COR-L47 (cell line): Measurements from ENCODE around the gene AFF4.
"Not testable (repeated sequence)": the region's sequence is repeated elsewhere in the genome, so short reads cannot be mapped to it uniquely, and the experiment has no call there.

ENCODE experiments used
- DNase-seq: peaks from one replicate; lab custom pipeline; 2025; lab: John Stamatoyannopoulos, UW

Gene AFF4

GRCh38 chr5:132963171-132964104, at the start of gene AFF4:
AFF4 (minus strand) TSS chr5:132963634; CDS start chr5:132937189, 26,445 bp downstream.
- peak; percentile 94 for DNase-seq

DNA sequence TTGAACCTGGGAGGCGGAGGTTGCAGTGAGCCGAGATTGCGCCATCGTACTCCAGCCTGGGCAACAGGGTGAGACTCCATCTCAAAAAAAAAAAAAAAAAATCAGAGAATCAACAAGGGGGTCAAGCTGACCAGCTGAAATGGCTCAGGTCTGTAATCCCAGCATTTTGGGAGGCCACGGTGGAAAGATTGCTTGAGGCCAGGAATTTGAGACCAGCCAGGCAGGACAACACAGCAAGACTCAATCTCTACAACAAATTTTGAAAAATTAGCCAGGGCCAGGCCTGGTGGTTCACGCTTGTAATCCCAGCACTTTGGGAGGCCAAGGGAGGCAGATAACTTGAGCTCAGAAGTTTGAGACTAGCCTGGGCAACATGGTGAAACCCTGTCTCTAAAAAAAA, 45.0 kb upstream of the AFF4 start:
- DNase-seq = not testable (repeated sequence)

DNA sequence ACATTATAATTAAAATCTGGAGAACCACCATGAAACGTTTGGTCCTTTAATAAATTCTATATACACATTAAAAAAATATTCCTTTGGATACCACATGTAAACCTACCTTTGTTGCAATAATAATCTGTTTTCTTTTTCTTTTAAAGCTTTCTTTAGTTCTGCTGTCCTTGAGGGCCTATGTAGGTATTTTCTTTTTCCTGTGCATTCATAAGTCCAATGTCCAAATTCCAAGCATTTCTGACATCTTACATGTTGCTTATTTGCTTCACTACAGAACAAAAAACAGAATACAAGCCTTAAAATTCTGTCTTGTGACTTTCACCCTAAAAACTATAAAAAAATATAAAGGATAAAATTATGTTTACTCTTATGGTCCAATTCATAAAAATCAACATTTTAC, 43.2 kb upstream of the AFF4 start:
- no peak for DNase-seq

DNA sequence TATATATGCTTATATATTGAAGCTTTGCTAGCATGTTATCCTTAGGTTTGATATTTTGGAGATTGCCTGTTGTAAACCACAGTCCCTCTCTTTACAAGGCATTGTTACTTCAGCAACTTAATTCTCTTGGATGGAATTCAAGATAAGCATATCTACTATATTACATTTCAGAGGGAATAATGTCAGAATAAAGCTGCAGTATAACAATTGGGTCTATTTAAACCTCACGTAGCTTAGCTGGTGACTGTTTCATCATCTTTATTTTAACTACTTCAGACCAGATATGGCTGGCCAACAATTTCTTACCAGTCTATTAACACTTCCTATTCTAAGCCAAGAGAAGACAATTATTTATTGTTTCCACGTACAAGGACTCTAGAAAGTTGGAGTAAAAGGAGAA, 35.8 kb upstream of the AFF4 start:
- DNase-seq = no peak

DNA sequence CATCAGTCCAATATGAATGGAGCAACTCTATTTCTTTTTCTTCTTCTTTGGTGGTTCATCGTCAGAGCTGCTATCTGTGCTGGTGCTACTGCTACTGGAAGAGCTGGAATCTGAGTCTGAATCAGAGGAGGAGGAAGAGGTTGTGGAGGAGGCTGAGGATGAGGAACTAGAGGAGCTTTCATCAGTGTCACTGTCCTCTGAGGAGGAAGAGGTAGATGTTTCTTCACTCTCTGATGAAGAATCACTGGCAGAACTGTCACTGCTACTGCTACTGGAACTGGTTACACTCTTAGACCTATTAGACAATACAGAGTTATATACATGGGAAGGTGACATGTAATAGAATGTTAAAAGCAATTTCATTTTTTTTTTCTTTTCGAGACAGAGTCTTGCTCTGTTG, 35.1 kb upstream of the AFF4 start:
- DNase-seq = no peak

GRCh38 chr5:132996307-132996706, 32.9 kb upstream of the AFF4 start:
- no peak for DNase-seq

- DNase-seq = no peak
Measured at GRCh38 chr5:132987531-132988408, 24.3 kb upstream of the AFF4 start.

DNA sequence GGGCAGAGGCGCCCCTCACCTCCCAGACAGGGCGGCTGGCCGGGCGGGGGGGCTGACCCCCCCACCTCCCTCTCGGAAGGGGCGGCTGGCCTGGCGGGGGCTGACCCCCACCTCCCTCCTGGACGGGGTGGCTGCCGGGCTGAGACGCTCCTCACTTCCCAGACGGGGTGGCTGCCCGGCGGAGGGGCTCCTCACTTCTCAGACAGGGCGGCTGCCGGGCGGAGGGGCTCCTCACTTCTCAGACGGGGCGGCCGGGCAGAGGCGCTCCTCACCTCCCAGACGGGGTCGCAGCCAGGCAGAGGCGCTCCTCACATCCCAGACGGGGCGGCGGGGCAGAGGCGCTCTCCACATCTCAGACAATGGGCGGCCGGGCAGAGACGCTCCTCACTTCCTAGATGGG, 19.5 kb upstream of the AFF4 start:
- not testable (repeated sequence) for DNase-seq

DNA sequence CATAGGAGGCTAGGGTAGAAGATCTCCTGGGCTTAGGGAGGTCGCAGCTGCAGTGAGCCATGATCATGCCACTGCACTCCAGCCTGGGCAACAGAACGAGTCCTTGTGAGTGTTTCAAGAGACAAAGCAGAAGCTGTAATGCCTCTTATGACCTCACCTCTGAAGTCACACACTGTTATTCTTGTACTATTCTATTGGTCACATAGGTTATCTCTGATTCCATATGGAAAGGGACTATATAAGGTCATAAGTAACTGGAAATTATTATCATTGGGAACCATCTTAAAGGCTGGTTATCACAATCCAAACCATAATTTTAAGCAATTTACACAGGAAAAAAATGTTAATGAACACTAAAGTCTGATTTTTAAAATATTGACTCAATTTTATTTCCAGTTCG, 17.9 kb upstream of the AFF4 start:
- no peak for DNase-seq

DNA sequence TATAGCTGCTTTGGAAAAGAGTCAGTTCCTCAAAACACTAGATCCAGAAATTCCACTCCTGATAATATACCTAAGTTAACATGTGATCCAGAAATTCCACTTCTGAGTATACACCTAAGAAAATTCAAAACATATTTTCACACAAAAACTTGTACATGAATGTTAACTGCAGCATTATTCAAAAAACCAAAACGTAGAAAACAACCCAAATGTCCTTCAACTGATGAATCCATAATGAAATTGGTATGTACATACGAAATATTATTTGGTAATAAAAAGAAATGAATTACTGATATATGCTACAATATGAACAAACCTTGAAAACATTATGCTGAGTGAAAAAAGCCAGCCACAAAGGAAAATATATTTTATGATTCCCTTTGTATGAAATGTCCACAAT, 16.5 kb upstream of the AFF4 start:
- no peak for DNase-seq

- DNase-seq = no peak
Measured at GRCh38 chr5:132979367-132979940, 16.0 kb upstream of the AFF4 start.

GRCh38 chr5:132976852-132977251, 13.4 kb upstream of the AFF4 start:
- DNase-seq = no peak

GRCh38 chr5:132972436-132972828, 9.0 kb upstream of the AFF4 start:
- DNase-seq = not testable (repeated sequence)

- DNase-seq = no peak
Measured at GRCh38 chr5:132971483-132972435, 8.3 kb upstream of the AFF4 start.

DNA sequence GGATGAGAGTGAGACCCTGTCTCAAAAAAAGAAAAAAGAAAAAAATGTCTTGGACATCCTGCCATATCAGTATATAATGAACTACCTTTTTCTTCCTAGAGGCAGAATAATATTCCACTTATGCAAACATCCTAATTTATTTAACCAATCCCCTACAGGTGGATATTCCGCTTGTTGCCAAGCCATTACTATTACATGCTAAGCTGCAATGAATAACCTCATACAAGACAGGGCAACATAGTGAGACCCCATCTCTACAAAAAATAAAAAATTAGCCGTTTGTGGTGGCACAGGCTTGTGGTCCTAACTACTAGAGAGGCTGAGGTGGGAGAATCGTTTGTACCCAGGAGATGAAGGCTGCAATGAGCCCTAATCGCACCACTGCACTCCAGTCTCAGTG, 1.7 kb upstream of the AFF4 start:
- no peak for DNase-seq

- peak; percentile 39 for DNase-seq
Measured at GRCh38 chr5:132962429-132963021, 909 bp downstream of the AFF4 start.

DNA sequence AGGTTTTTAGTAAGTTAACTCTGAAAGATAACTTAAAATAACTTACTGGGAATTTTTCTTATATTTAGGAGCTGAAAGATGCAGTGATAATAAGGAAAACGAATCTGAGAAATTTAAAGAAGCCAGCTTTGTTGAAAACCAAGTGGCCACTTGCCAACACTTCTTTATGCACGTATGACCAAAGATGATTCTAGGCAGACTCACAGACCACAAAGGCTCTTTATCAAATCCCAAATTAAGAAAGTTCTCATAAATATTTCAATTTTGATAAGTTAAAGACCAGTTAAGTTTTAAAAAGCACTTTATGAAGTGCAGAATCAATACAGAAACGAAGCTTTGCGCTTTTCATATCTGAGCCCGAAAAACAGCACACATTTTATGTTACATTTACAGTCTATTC, 1.5 kb downstream of the AFF4 start:
- DNase-seq = peak; percentile 3

GRCh38 chr5:132961123-132961815, 2.2 kb downstream of the AFF4 start:
- not testable (repeated sequence) for DNase-seq

DNA sequence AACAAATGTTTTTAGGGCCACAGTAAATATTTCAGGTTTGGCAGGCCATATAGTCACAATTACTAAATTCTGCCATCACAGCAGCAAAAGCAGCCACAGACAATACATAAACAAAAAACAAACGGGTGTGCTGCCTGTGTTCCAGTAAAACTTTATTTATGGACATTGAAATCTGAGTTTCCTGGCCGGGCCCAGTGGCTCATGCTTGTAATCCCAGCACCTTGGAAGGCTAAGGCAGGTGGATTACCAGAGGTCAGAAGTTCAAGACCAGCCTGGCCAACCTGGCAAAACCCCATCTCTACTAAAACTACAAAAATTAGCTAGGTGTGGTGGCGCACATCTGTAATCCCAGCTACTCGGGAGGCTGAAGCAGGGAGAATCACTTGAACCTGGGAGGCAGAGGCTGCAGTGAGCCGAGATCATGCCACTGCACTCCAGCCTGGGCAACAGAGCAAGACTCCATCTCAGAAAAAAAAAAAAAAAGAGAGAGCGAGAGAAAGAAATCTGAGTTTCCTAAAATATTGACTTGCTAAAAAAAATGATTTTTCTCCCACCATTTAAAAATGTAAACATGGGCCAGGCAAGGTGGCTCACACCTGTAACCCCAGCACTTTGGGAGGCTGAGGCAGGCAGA, 7.2 kb downstream of the AFF4 start:
- DNase-seq = not testable (repeated sequence)

DNA sequence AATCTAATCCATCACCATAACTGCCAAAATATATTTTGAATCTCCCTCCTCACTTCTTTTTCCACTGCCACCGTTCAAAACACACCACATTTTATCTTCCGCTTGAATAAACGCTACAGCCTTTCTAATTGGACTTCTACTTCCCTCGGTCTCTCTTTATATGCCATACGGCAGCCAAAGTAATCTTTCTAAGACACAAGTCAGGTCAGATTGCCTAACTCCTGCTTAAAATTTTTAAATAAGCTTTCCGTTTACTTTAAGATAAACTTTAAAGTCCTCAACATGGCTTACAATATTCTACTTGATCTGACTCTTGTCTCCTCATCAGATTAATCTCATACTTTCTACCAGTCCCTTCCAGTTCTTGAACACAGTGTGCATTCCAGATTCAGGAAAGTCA, 9.7 kb downstream of the AFF4 start:
- no peak for DNase-seq
